ENCODE data around the gene NEK6. TPM values are rescaled to one million over a fixed set of nuclear protein-coding genes. Genes with fewer than 3 reads are reported as not detected.

NEK6 gene
- total RNA-seq, 1 experiment from 2014 or later: 17.6 TPM

Other genes with a start within 250 kb of the NEK6 start
- gene LHX2, start 246.2 kb upstream of the NEK6 start, total RNA-seq (2014; rRNA removed; shearing (Covaris generic)): 0.33 and 0.87 TPM in 2 replicates
- 185 and 231 TPM in 2 replicates for gene PSMB7, start 157.5 kb downstream of the NEK6 start, total RNA-seq (2014; rRNA removed; shearing (Covaris generic))
- gene ADGRD2, start 192.5 kb downstream of the NEK6 start, total RNA-seq (2014; rRNA removed; shearing (Covaris generic)): not detected in 2 replicates
- 0.30 and 0.73 TPM in 2 replicates for gene NR5A1, start 249.4 kb downstream of the NEK6 start, total RNA-seq (2014; rRNA removed; shearing (Covaris generic))

All from H7 (cell line).